PC-9 (cell line): ENCODE measurements around the gene SYK. TPM values are rescaled to one million over a fixed set of nuclear protein-coding genes. Genes with fewer than 3 reads are reported as not detected.

Source experiments
- BruUV-seq: library from RNA; stranded (reverse); fragments of 400-500 nt; replicated peaks from 2 replicates; lab custom pipeline; 2021; lab: Mats Ljungman, UMichigan
- CTCF ChIA-PET: fragments of 300-600 bp; sonication (Branson Sonifier 250); formaldehyde crosslinking; loops from one replicate; lab custom pipeline; 2022; ENCODE audit warnings: antibody characterized with exemption; lab: Charles Lee
- POLR2A ChIA-PET: fragments of 300-600 bp; sonication (Branson Sonifier 250); formaldehyde crosslinking; loops from one replicate; lab custom pipeline; 2022; ENCODE audit warnings: antibody characterized with exemption; ENCODE audit not compliant: unreplicated experiment; lab: Charles Lee
- DNase-seq, 2 experiments: peaks; one replicate each; pipeline versions ENCODE4 v3.0.0 to v3.0.0-alpha.2; 2015 to 2022; ENCODE audit warnings: mixed read lengths in 1 of 2
- H2AFZ ChIP-seq: fragments of 200-600 bp; sonication (generic); 2 replicates; pipeline ENCODE4 v1.8.1; 2017; ENCODE audit warnings: antibody characterized with exemption
- H3F3A ChIP-seq: fragments of 200-600 bp; sonication (generic); 2 replicates; pipeline ENCODE4 v1.8.1; 2017; ENCODE audit warnings: antibody characterized with exemption, mild to moderate bottlenecking, low read depth; ENCODE audit not compliant: insufficient read depth
- H3K27ac ChIP-seq: fragments of 200-600 bp; sonication (generic); 2 replicates; pipeline ENCODE4 v1.6.1; 2016; ENCODE audit warnings: mixed run types
- H3K27me3 ChIP-seq: fragments of 200-600 bp; sonication (generic); 2 replicates; pipeline ENCODE4 v1.6.1; 2016; ENCODE audit warnings: low read depth, mixed run types; ENCODE audit not compliant: insufficient read depth
- H3K36me3 ChIP-seq: fragments of 200-600 bp; sonication (generic); 2 replicates; pipeline ENCODE4 v1.6.1; 2016; ENCODE audit warnings: low read depth, mixed run types
- H3K4me1 ChIP-seq: fragments of 200-600 bp; sonication (generic); replicated peaks from 2 replicates; pipeline ENCODE4 v1.6.1; 2016; ENCODE audit warnings: mixed run types; ENCODE audit not compliant: insufficient read depth
- H3K4me2 ChIP-seq: fragments of 200-600 bp; sonication (generic); 2 replicates; pipeline ENCODE4 v1.6.1; 2017; ENCODE audit warnings: mixed run types
- H3K4me3 ChIP-seq: fragments of 200-600 bp; sonication (generic); 2 replicates; pipeline ENCODE4 v1.6.1; 2016; ENCODE audit warnings: mixed run types
- H3K79me2 ChIP-seq: fragments of 200-600 bp; sonication (generic); 2 replicates; pipeline ENCODE4 v1.6.1; 2017; ENCODE audit warnings: low read depth, mixed run types
- H3K9me2 ChIP-seq: fragments of 200-600 bp; sonication (generic); 2 replicates; pipeline ENCODE4 v1.8.1; 2017; ENCODE audit warnings: mild to moderate bottlenecking; ENCODE audit not compliant: insufficient read depth
- H3K9me3 ChIP-seq: fragments of 200-600 bp; sonication (generic); 2 replicates; pipeline ENCODE4 v1.8.1; 2016; ENCODE audit warnings: low read depth; ENCODE audit not compliant: insufficient read depth
- H4K20me1 ChIP-seq: fragments of 200-600 bp; sonication (generic); 2 replicates; pipeline ENCODE4 v1.8.1; 2017; ENCODE audit not compliant: insufficient read depth
- EZH2 ChIP-seq: fragments of 200-600 bp; sonication (generic); IDR thresholded peaks from 2 replicates; pipeline ENCODE4 v1.8.0; 2017; ENCODE audit warnings: antibody characterized with exemption, low read depth
- intact Hi-C: fragments of 100-400 bp; cut with micrococcal nuclease; formaldehyde crosslinking; loops from one replicate; pipeline ENCODE4 v1.10.0; 2022; ENCODE audit not compliant: unreplicated experiment
- total RNA-seq: library from RNA; stranded (reverse); gene quantifications from 2 replicates; pipeline ENCODE4 v1.2.3, GENCODE V29; 2021
- TF ChIP-seq, protein P1 (sequence below): fragments of 200-600 bp; sonication (generic); conservative IDR thresholded peaks from 2 replicates; pipeline ENCODE4 v1.6.1; 2017; ENCODE audit warnings: mixed run types, antibody characterized with exemption, mild to moderate bottlenecking, moderate library complexity

The SYK gene
- total RNA-seq, 1 experiment from 2014 or later, result 32.1 TPM

DNA sequence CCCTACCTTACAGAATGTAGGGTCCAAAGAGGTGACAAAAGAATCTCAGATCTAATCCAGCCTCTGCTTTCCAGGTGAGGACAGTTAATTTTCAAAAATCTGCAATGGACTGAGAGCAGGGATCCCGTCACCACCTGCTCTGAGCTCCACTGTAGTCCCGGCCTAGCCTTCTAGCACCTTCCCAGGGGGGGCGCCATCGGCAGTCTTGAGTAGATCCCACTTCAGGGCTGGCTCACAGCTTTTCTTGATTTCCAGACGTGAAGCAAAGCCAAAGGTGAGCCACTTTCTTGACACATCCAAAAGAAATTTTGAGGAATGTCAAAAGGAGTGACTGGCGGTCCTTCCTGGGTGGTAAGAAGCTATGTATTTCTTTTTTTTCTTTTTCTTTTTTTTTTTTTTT lies 114.1 kb downstream of the SYK start:
- H3K27me3 ChIP-seq, result no peaks in the 10 kb centered on the region
- ChIA-PET POLR2A (interaction anchor here (0.7 kb wide), 1 partner anchor 87 kb away, joined by 13 read pairs; no protein-coding TSS in a partner anchor), CTCF (interaction anchor here (0.6 to 2.1 kb wide), 11 partner anchors 43 to 1034 kb away, joined by 3 to 23 read pairs (median 4); partner anchors contain the start of gene ROR2)
- no peak overlapping the region for H3K4me2 ChIP-seq
- no TSS peak for BruUV-seq
- H3K36me3 ChIP-seq, result no peaks in the 10 kb centered on the region
- TF ChIP-seq, protein P1, sequence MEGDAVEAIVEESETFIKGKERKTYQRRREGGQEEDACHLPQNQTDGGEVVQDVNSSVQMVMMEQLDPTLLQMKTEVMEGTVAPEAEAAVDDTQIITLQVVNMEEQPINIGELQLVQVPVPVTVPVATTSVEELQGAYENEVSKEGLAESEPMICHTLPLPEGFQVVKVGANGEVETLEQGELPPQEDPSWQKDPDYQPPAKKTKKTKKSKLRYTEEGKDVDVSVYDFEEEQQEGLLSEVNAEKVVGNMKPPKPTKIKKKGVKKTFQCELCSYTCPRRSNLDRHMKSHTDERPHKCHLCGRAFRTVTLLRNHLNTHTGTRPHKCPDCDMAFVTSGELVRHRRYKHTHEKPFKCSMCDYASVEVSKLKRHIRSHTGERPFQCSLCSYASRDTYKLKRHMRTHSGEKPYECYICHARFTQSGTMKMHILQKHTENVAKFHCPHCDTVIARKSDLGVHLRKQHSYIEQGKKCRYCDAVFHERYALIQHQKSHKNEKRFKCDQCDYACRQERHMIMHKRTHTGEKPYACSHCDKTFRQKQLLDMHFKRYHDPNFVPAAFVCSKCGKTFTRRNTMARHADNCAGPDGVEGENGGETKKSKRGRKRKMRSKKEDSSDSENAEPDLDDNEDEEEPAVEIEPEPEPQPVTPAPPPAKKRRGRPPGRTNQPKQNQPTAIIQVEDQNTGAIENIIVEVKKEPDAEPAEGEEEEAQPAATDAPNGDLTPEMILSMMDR, result no peak
- no peak for TF ChIP-seq EZH2
- H4K20me1 ChIP-seq, result no peaks in the 10 kb centered on the region
- no peaks in the 10 kb centered on the region for H3K9me2 ChIP-seq
- H3K4me3 ChIP-seq, result no peak overlapping the region
- intact Hi-C loops, result loop anchor here (1.0 to 10.0 kb wide), 9 partner anchors 49 to 812 kb away; no protein-coding TSS in a partner anchor
- no peaks in the 10 kb centered on the region for H3F3A ChIP-seq
- H3K27ac ChIP-seq, result no peak overlapping the region
- no peak overlapping the region for H2AFZ ChIP-seq
- H3K4me1 ChIP-seq, result peaks cover 4% of the 10 kb centered on the region; the same call in 1 of the 2 replicates
- H3K79me2 ChIP-seq, result no peaks in the 10 kb centered on the region
- H3K9me3 ChIP-seq, result no peaks in the 10 kb centered on the region
- peak in 1 of 2 experiments; percentile 33 for DNase-seq

DNA sequence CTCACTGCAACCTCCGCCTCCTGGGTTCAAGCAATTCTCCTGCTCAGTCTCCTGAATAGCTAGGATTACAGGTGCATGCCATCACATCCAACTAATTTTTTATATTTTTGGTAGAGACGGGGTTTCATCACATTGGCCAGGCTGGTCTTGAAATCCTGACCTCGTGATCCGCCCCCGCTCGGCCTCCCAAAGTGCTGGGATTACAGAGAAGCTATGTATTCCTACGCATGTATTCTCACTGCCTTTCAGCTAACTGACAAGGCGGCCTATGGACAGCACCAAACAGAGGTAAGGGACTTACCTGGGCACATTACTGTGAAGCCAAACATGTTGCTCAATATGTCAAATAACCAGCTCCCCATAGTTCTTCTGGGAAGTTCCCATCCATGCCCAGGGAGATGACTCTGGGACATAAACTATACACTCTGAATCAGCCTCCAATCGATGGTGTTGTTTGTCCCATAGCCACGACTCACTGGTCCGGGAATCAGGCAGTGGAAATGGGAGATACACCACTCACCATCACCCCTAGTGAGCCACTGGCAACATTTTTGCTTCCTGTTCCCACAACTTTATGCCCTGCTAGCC lies 114.6 kb downstream of the SYK start:
- no peaks in the 10 kb centered on the region for H3K79me2 ChIP-seq
- POLR2A ChIA-PET, result no interaction called here
- CTCF ChIA-PET, result interaction anchor here (0.6 to 2.1 kb wide), 8 partner anchors 42 to 1034 kb away, joined by 3 to 23 read pairs (median 4); partner anchors contain the start of gene ROR2
- H3K4me3 ChIP-seq, result no peak overlapping the region
- H3K9me3 ChIP-seq, result no peaks in the 10 kb centered on the region
- no peak for TF ChIP-seq EZH2
- TF ChIP-seq, protein P1, result no peak
- H3K9me2 ChIP-seq, result no peaks in the 10 kb centered on the region
- no peak overlapping the region for H2AFZ ChIP-seq
- no peaks in the 10 kb centered on the region for H4K20me1 ChIP-seq
- intact Hi-C loops, result loop anchor here (10.0 kb wide), 1 partner anchor 399 kb away; no protein-coding TSS in a partner anchor
- H3K36me3 ChIP-seq, result no peaks in the 10 kb centered on the region
- no TSS peak for BruUV-seq
- no peak overlapping the region for H3K27ac ChIP-seq
- DNase-seq, result no peak
- H3K4me2 ChIP-seq, result no peak overlapping the region
- peaks cover 4% of the 10 kb centered on the region; the same call in 1 of the 2 replicates for H3K4me1 ChIP-seq
- H3F3A ChIP-seq, result no peaks in the 10 kb centered on the region
- H3K27me3 ChIP-seq, result no peaks in the 10 kb centered on the region

DNA sequence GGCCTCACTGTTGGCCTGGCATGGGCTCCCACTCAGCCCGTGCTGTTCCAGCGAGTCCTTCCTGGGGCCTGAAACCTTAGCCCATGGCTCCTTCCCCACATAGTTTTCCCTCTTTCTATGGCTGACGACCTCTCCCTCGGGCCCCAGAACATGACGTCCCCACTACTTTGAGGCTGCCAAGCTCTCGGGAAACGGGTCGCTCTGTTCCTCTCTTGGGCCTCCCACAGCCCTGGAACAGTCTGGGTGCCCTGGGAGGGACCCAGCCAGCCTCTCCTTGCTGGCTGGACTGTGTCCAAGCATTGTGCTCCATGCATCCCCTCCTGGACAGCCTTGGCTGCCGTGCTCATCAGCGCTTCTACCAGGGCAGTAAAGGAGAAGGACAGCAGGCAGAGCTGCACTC lies 118.3 kb downstream of the SYK start:
- no peaks in the 10 kb centered on the region for H3F3A ChIP-seq
- no peak overlapping the region for H3K4me3 ChIP-seq
- no peaks in the 10 kb centered on the region for H3K9me2 ChIP-seq
- no peaks in the 10 kb centered on the region for H3K27me3 ChIP-seq
- H3K36me3 ChIP-seq, result no peaks in the 10 kb centered on the region
- H3K4me2 ChIP-seq, result no peak overlapping the region
- BruUV-seq, result no TSS peak
- POLR2A ChIA-PET, result no interaction called here
- H3K27ac ChIP-seq, result no peak overlapping the region
- H3K9me3 ChIP-seq, result no peaks in the 10 kb centered on the region; the same call in 1 of the 2 replicates
- DNase-seq, result no peak
- intact Hi-C loops, result loop anchor here (10.0 kb wide), 1 partner anchor 395 kb away; no protein-coding TSS in a partner anchor
- no peak overlapping the region for H2AFZ ChIP-seq
- no peaks in the 10 kb centered on the region for H3K79me2 ChIP-seq
- peaks cover 4% of the 10 kb centered on the region; the same call in 1 of the 2 replicates for H3K4me1 ChIP-seq
- no peaks in the 10 kb centered on the region; the same call in 1 of the 2 replicates for H4K20me1 ChIP-seq
- TF ChIP-seq, protein P1, result no peak
- TF ChIP-seq EZH2, result no peak
- CTCF ChIA-PET, result no interaction called here
